Fibroblast of peridontal ligament (primary cell): ENCODE data around the gene ZDHHC12.

Experiments used
- DNase-seq: peaks from one replicate; pipeline ENCODE4 v3.0.0-alpha.2; 2010; ENCODE audit errors: extremely low read depth

ZDHHC12 gene, protein sequence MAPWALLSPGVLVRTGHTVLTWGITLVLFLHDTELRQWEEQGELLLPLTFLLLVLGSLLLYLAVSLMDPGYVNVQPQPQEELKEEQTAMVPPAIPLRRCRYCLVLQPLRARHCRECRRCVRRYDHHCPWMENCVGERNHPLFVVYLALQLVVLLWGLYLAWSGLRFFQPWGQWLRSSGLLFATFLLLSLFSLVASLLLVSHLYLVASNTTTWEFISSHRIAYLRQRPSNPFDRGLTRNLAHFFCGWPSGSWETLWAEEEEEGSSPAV

DNA sequence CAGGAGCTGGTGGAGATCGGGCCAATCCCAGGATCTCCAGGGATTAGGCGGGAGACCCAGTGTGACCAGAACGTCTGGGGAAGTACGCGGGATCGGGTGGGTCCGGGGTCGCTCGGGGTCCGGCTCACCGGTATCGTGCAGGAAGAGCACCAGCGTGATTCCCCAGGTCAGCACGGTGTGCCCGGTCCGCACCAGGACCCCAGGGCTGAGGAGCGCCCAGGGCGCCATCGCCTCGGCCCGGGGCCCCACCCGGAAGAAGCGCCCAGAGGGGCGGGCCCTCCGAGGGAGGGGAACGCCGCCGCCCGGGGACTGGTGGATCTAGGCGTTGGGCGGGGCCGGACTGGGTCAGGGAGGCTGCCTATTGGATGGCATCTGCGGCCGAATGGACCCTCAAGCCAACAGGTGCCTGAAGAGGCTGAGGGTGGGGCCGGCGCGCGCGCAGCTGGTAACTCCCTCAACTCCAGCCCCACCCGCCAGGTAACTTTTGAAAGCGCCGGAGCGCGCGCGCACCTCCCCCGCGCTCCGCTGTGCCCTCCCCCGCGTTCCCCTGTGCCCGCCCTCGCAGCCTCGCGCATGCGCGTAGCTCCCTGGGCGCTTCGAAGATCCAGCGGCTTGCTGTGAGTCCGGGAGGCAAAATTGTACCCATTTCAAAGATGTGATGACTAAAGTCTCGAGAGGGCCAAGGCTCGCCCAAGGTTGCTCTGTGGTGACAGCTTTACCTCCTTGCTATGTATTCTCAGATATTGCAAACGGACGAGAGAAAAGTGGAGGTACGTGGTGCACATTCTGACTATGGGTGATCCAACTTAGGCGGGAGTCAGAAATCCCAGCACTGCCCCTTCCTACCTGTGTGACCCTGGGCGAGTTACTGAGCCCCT lies at the start of gene ZDHHC12:
ZDHHC12 (minus strand) TSS at position 262 of the 878 bp plus-strand sequence; CDS start at position 228, 34 bp downstream.
- DNase-seq = peak; percentile 74

DNA sequence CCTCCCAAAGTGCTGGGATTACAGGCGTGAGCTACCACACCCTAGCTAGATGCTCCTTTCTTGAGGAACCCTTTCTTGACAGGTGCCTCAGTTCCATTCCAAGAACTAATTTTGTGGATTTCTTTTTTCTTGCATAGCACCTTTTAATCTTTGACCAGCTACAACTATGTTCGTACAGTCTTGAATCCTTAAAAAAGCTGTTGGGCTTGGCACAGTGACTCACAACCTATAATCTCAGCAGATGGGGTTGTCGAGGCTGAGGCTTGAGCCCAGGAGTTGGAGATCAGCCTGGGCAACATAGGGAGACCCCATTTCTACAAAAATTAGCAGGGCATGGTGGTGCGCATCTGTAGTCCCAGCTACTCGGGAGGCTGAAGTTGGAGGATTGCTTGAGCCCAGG lies 49.1 kb upstream of the ZDHHC12 start:
- DNase-seq = no peak

GRCh38 chr9:128771745-128772519 lies 48.0 kb upstream of the ZDHHC12 start, which contains the start of gene ZER1:
Gene ZER1, minus strand, starts transcription at chr9:128771927. Its CDS starts 16,362 bp downstream, at chr9:128755565.
- DNase-seq = peak; percentile 79

DNA sequence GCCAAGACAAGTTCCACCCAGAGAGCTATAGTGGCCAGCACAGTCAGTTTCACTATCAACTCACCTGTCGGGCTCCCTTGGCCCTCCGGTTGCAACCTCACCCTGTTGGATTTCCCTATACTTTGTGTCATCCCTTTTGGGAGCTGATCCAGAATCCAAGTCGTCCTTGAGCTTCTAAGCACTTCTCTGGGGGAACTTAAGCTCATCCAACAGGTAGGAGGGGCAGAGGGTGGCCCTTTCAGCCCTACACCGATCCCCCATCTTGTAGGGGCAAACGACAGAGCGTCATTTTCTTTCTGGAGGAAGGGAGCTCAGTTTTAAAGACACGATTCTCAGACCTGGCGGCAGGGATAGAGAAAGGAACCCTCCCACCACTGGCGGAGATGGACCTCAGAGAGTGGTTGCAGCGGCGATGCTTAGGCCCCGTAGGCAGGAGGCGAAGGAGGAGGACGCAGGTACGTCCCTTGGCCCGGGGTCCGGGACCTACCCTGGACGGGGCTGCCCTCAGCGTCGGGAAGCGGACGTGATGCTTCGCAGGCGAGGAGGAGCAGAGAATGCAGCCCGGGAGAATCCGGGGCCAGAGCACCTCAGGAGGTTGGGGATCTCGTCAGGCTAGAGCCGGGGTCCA lies 47.3 kb upstream of the ZDHHC12 start:
- peak; percentile 9 for DNase-seq

DNA sequence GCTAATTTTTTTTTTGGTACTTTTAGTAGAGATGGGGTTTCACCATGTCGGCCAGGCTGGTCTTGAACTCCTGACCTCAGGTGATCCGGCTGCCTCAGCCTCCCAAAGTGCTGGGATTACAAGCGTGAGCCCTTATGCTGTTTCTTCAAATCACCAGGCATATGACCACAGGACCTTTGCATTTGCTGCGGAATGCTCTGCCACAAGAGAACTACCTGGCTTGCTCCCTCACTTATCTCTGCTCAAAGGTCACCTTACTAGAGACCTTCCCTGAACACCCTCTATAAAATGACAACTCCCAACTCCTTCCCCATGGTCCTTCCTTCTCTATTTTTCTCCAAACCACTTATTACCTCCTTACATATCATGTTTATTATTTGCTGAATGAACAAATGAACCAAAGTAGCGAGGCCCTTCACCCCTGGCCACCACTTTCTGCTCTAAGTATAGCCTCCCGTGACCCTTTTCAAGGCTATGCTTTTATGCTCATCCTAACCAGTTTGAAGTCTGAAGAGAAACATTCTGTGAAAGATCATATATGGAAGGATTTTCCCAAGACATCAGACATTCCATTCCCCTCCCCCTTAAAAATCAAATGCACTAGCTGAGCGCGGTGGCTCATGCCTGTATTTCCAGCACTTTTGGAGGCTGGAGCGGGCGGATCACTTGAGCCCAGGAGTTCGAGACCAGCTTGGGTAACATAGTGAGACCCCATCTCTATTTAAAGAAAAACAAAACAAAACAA lies 46.5 kb upstream of the ZDHHC12 start:
- no peak for DNase-seq

- no peak for DNase-seq
These were observed 44.7 kb upstream of the ZDHHC12 start for GRCh38 chr9:128768606-128769005.

DNA sequence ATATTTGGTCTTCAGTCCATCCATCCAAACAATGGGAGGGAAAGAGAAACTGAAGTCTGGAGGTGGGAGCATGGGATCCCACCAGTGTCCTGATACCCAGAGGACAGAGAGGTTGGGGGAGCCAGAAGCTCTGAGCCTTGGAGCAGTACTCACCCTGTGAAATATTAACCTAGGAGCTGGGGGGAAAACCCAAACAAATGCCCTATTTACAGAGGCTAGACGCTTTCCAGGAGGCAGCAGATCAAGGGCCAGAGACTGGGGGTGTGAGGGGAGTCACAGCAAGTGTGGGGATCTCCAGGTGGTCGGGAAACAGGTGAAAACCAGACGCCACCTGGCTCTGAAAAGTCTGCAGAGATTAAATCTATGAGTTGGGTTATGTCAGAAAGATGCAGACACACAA lies 41.6 kb upstream of the ZDHHC12 start:
- no peak for DNase-seq

- DNase-seq = no peak
These were observed 40.4 kb upstream of the ZDHHC12 start for GRCh38 chr9:128764361-128764760.

DNA sequence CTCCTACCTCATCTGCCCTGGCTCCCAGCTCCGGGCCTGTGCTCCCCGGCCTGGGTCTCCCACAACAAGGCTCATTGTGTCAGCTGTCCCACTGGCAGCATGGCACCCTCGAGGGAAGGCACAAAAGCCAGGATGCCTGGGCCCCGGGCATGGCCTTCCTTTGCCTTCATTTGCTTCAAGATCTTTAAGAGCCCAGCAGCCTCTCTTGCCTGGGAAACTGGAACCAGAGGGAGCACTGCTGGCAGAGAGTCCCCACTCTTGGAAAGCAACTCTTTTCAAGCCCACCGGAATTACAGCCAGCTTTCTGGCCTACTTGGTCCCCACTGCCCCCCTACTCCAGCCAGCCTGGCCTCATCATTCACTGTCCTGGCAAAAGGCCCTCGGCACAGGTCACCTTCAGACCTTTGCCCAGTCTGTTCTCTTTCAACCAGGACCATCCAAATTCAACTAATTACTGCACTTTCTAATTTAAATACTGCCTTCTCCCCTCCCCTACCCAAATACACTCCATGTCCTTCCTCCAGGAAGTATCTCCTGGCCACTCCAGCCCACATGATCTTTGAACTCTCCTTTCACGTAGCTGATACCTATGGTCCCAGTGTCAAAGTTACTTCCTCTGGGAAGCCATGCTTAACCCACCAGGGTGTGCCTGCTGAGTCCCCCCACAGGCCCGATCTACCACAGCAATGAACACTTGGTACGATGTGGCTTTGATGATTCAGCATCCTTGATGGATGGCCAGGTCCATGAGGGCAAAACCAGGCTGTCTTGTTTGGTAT lies 38.9 kb upstream of the ZDHHC12 start:
- no peak for DNase-seq

GRCh38 chr9:128757602-128758001 lies 33.7 kb upstream of the ZDHHC12 start:
- DNase-seq = no peak

GRCh38 chr9:128753627-128754026 lies 29.7 kb upstream of the ZDHHC12 start:
- no peak for DNase-seq

DNA sequence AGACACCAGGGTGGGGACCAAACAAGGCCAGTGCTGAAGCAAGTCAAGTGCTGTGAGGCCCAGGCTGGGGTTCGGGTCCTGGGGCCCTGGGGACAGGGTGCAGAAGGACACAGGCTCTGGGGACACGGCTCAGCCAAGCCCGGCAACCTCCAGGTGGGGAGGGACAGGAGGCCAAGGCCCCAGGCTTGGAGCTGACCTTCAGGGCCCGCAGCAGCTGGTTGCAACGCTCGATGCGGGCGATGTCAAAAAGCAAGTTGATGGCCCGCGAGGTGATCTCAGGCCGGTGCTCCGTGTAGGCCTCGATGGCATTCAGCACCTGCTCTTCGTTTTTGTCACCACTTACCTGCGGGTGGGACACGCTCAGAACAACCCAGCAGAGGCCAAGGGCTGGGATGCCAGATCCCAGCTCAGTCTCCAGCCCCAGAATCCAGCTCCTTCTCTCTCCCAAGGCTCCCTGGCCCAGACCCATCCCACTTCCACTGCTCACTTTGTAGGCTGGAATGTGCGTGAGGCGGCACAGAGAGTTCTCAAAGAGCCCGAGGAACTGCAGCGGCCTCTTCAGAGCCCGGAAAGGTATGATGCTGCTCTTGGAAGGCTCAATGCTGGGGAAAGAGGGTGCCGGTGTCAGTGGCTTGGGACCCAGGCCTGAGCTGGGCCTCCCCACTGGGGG lies 27.1 kb upstream of the ZDHHC12 start:
- DNase-seq = no peak

DNA sequence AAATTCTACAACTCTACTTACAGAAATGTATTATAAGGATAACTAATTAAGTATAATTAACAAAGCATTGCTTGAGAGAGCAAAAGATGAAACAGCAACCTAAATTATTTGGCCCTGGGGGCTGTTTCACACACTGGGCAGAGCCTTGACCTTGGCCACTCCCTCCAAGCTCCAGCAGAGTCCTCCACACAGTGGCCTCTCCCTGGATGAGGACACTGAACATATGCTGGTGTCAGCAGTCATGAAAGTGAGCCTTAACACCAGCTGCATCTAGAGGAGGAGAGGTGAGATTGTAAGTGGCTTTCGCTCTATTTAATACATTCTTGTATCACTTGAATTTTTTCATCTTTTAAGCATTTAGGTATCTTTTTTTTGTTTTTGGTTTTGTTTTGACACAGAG lies 23.3 kb upstream of the ZDHHC12 start:
- no peak for DNase-seq

GRCh38 chr9:128743421-128743820 lies 19.5 kb upstream of the ZDHHC12 start:
- no peak for DNase-seq

GRCh38 chr9:128742401-128742800 lies 18.5 kb upstream of the ZDHHC12 start:
- no peak for DNase-seq

DNA sequence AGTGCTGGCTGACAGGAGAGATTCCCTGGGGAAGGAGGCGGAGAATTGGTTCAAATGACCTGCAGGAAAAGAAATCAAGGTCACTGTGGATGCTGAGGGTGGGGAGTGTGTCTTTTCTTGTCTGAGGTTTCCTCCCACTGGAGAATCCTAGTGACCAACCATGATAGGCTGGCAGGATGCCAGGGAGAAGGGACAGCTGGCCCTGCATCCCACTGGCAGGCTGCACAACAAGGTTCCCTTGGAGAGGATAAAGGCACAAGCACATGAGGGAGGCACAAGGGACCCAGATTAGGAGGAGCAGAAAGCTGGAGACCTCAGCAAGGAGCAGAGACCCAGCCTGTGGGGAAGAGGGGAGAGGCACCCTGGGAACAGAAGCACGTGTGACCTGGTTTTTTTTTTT lies 11.4 kb upstream of the ZDHHC12 start:
- no peak for DNase-seq

GRCh38 chr9:128733256-128733655 lies 9.3 kb upstream of the ZDHHC12 start:
- peak; percentile 60 for DNase-seq

DNA sequence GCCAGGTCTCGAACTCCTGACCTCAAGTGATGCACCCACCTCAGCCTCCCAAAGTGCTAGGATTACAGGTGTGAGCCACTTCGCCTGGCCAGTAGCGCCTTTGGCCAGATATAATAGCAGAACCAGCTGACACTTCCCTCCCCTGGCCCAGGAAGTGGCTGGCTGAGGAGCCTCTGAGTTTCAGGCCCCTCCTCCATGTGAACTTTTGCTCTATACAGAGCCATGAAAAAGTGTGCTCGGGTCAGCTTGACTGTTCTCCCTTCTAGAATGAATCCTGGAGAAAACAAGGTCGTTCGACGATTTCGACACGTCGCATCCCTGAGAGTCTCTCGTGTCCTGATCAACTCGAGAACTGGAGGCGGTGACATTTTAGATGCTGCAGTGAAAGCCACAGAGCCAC lies 8.6 kb upstream of the ZDHHC12 start:
- DNase-seq = no peak

GRCh38 chr9:128731691-128732090 lies 7.8 kb upstream of the ZDHHC12 start:
- DNase-seq = no peak

DNA sequence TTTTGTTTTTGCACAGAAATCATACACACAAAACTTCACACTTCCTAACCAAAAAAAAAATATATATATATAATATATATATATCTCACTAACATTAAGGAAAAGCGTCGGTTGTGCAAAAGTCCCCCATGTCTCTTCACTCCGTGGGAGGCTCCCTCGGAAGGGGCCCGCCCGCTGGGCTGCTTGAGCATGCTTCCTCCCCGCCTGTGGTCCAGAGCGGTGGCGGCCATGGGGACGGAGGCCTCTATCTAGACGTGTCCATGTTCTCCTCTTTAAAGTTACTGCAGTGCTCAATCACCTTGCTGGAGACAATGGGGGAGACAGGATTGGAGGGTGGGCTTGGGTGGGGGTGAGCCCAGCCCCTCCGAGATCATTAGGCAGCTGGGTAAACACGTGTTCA lies 7.2 kb upstream of the ZDHHC12 start:
- DNase-seq = no peak
